GM23338 (cell line): ENCODE measurements around the gene DDA1. TPM values are rescaled to one million over a fixed set of nuclear protein-coding genes. Genes with fewer than 3 reads are reported as not detected.
"Not testable (repeated sequence)": the region's sequence is repeated elsewhere in the genome, so short reads cannot be mapped to it uniquely, and the experiment has no call there.

Experiments used
- ATAC-seq: fragments of 200-7000 bp; cut with Tn5 transposase; 3 replicates; pipeline ENCODE4 v1.9.1; 2020
- DNase-seq: peaks from one replicate; pipeline ENCODE4 v3.0.0-alpha.2; 2015; ENCODE audit warnings: low spot score
- H2AFZ ChIP-seq: fragments of 200-600 bp; sonication (generic); 2 replicates; pipeline ENCODE4 v1.8.0; 2016; ENCODE audit warnings: antibody characterized with exemption, mild to moderate bottlenecking, moderate library complexity
- H3F3A ChIP-seq: fragments of 200-600 bp; sonication (generic); replicated peaks from 2 replicates; pipeline ENCODE4 v1.8.0; 2017; ENCODE audit warnings: antibody characterized with exemption, mixed run types, low read depth
- H3K27ac ChIP-seq: fragments of 200-600 bp; sonication (generic); 2 replicates; pipeline ENCODE4 v1.6.1; 2016; ENCODE audit warnings: low read depth
- H3K27me3 ChIP-seq: fragments of 200-600 bp; sonication (generic); 2 replicates; pipeline ENCODE4 v1.8.0; 2016; ENCODE audit warnings: mild to moderate bottlenecking, mixed run types, moderate library complexity; ENCODE audit not compliant: insufficient read depth
- H3K36me3 ChIP-seq: fragments of 200-600 bp; sonication (generic); 2 replicates; pipeline ENCODE4 v1.8.0; 2016; ENCODE audit warnings: mild to moderate bottlenecking; ENCODE audit not compliant: insufficient read depth
- H3K4me1 ChIP-seq: fragments of 200-600 bp; sonication (generic); 2 replicates; pipeline ENCODE4 v1.8.0; 2016; ENCODE audit warnings: mild to moderate bottlenecking, moderate library complexity; ENCODE audit not compliant: insufficient read depth
- H3K4me2 ChIP-seq: fragments of 200-600 bp; sonication (generic); 2 replicates; pipeline ENCODE4 v1.7.1; 2017; ENCODE audit warnings: mixed run types
- H3K4me3 ChIP-seq: fragments of 200-600 bp; sonication (generic); 2 replicates; pipeline ENCODE4 v1.6.1; 2016; ENCODE audit warnings: mixed run types
- H3K79me2 ChIP-seq: fragments of 200-600 bp; sonication (generic); replicated peaks from 2 replicates; pipeline ENCODE4 v1.8.0; 2017; ENCODE audit warnings: mild to moderate bottlenecking; ENCODE audit not compliant: insufficient read depth
- H3K9me2 ChIP-seq: fragments of 200-600 bp; sonication (generic); 2 replicates; pipeline ENCODE4 v1.8.0; 2017; ENCODE audit not compliant: insufficient read depth
- H4K20me1 ChIP-seq: fragments of 200-600 bp; sonication (generic); replicated peaks from 2 replicates; pipeline ENCODE4 v1.8.0; 2017; ENCODE audit warnings: mild to moderate bottlenecking; ENCODE audit not compliant: insufficient read depth
- H3K27ac Mint-ChIP-seq: 2 replicates; pipeline ENCODE4 v1.8.0; 2020; ENCODE audit warnings: inconsistent platforms, mild to moderate bottlenecking, moderate library complexity, mixed read lengths
- H3K27me3 Mint-ChIP-seq: 3 replicates; pipeline ENCODE4 v1.8.0; 2022; ENCODE audit warnings: low read depth, mild to moderate bottlenecking, moderate library complexity, mixed read lengths, inconsistent platforms; ENCODE audit not compliant: insufficient read depth, poor library complexity
- H3K36me3 Mint-ChIP-seq: 3 replicates; pipeline ENCODE4 v1.8.0; 2021; ENCODE audit warnings: low read depth, mild to moderate bottlenecking, inconsistent platforms, moderate library complexity, mixed read lengths
- H3K4me1 Mint-ChIP-seq: 3 replicates; pipeline ENCODE4 v1.8.0; 2020; ENCODE audit warnings: mild to moderate bottlenecking, inconsistent platforms, mixed read lengths
- H3K4me3 Mint-ChIP-seq: 3 replicates; pipeline ENCODE4 v1.8.0; 2021; ENCODE audit warnings: moderate library complexity, mild to moderate bottlenecking, inconsistent platforms, mixed read lengths
- H3K9me3 Mint-ChIP-seq: 3 replicates; pipeline ENCODE4 v1.8.0; 2020; ENCODE audit warnings: moderate library complexity, mild to moderate bottlenecking, inconsistent platforms, mixed read lengths
- CREB1 ChIP-seq: fragments of 250-450 bp; sonication (Bioruptor Pico); IDR thresholded peaks from 2 replicates; pipeline ENCODE4 v1.5.0; 2020; ENCODE audit warnings: low read depth, mild to moderate bottlenecking, moderate library complexity
- EZH2 ChIP-seq: fragments of 200-600 bp; sonication (generic); IDR thresholded peaks from one replicate; pipeline ENCODE4 v1.8.0; 2017; ENCODE audit warnings: antibody characterized with exemption, mild to moderate bottlenecking, low read depth; ENCODE audit not compliant: unreplicated experiment
- EZH2phosphoT487 ChIP-seq: fragments of 200-600 bp; sonication (generic); IDR thresholded peaks from one replicate; pipeline ENCODE4 v1.8.1; 2018; ENCODE audit warnings: antibody characterized with exemption; ENCODE audit not compliant: unreplicated experiment
- JUNB ChIP-seq: IDR thresholded peaks from one replicate; pipeline ENCODE4 v1.6.1; 2016; ENCODE audit warnings: antibody characterized with exemption; ENCODE audit not compliant: unreplicated experiment
- NANOG ChIP-seq: IDR thresholded peaks from 2 replicates; pipeline ENCODE4 v1.6.1; 2016; ENCODE audit warnings: antibody characterized with exemption, borderline replicate concordance
- POLR2AphosphoS5 ChIP-seq: IDR thresholded peaks from 2 replicates; pipeline ENCODE4 v1.6.1; 2016; ENCODE audit warnings: antibody characterized with exemption, low read depth
- STAT1 ChIP-seq: IDR thresholded peaks from one replicate; pipeline ENCODE4 v1.6.1; 2016; ENCODE audit warnings: antibody characterized with exemption; ENCODE audit not compliant: unreplicated experiment
- ZNF114 ChIP-seq: fragments of 250-450 bp; sonication (Bioruptor Pico); IDR thresholded peaks from 2 replicates; pipeline ENCODE4 v1.5.0; 2020; ENCODE audit warnings: mild to moderate bottlenecking, moderate library complexity
- ZNF331 ChIP-seq: fragments of 250-450 bp; sonication (Bioruptor Pico); IDR thresholded peaks from 2 replicates; pipeline ENCODE4 v1.5.0; 2020; ENCODE audit warnings: low read depth, mild to moderate bottlenecking, moderate library complexity
- polyA plus RNA-seq: library from polyadenylated mRNA; unstranded; fragments of >200 nt; fragmentation: Nextera tagmentation; extraction: Ambion mirVana; gene quantifications from 2 replicates; pipeline ENCODE4 v1.2.1, GENCODE V29; 2016
- total RNA-seq: library from RNA; depleted of rRNA; stranded (reverse); fragments of >200 nt; shearing (Covaris generic); gene quantifications from 2 replicates; pipeline ENCODE4 v1.2.3, GENCODE V29; 2014
- TF ChIP-seq, protein P1 (sequence below): IDR thresholded peaks from 2 replicates; pipeline ENCODE4 v1.6.1; 2016; ENCODE audit warnings: antibody characterized with exemption
- TF ChIP-seq, protein P2 (sequence below): IDR thresholded peaks from one replicate; pipeline ENCODE4 v1.6.1; 2018; ENCODE audit warnings: antibody characterized with exemption; ENCODE audit not compliant: unreplicated experiment
- TF ChIP-seq, protein P3 (sequence below), 2 experiments: fragments of 200-600 bp in 1 of 2; sonication (generic) in 1 of 2; conservative IDR thresholded peaks; 2 replicates each; pipeline versions ENCODE4 v1.5.1 to v1.6.1; 2016 to 2017; ENCODE audit warnings: antibody characterized with exemption in 2 of 2, low read depth in 2 of 2, mild to moderate bottlenecking in 2 of 2, moderate library complexity in 1 of 2

DDA1 gene
- total and polyA plus RNA-seq, 2 experiments from 2014 or later = 34.6 to 107 TPM

DNA sequence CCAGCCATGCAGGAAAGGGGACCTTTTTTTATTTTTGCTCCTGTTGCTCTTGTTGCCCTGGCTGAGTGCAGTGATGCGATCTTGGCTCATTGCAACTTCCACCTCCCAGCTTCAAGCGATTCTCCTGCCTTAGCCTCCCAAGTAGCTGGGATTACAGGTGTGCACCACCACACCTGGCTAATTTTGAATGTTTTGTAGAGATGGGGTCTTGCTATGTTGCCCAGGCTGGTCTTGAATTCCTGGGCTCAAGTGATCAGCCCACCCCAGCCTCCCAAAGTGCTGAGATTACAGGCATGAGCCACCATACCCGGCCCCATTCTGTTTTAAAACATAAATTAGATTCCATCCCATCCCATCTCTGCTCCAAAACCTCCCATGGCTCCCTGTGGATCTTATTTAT is 34.5 kb upstream of the DDA1 start:
- not testable (repeated sequence) for H3K27ac ChIP-seq, H3K27ac Mint-ChIP-seq, H3K9me3 Mint-ChIP-seq, H3K4me2 ChIP-seq, H3K4me3 Mint-ChIP-seq, H3K4me1 ChIP-seq, H3K9me2 ChIP-seq, H3K27me3 Mint-ChIP-seq, ATAC-seq, H3K4me1 Mint-ChIP-seq, H3K79me2 ChIP-seq, H4K20me1 ChIP-seq, H2AFZ ChIP-seq, DNase-seq, H3K27me3 ChIP-seq, H3K4me3 ChIP-seq
- peaks cover 15% of the 10 kb centered on the region for H3F3A ChIP-seq
- H3K36me3 ChIP-seq = peaks cover 16% of the 10 kb centered on the region
- H3K36me3 Mint-ChIP-seq = peaks cover 70% of the 10 kb centered on the region

- Histone ChIP-seq H2AFZ (no peak overlapping the region), H3F3A (peaks cover 15% of the 10 kb centered on the region), H3K27me3 (no peaks in the 10 kb centered on the region), H3K9me2 (no peaks in the 10 kb centered on the region), H4K20me1 (no peaks in the 10 kb centered on the region), H3K4me2 (no peak overlapping the region), H3K79me2 (no peaks in the 10 kb centered on the region), H3K27ac (no peak overlapping the region), H3K4me1 (no peaks in the 10 kb centered on the region), H3K4me3 (no peak overlapping the region), H3K36me3 (peaks cover 12% of the 10 kb centered on the region)
- Mint-ChIP-seq H3K27ac (no peak overlapping the region), H3K4me1 (no peaks in the 10 kb centered on the region), H3K36me3 (peaks cover 62% of the 10 kb centered on the region), H3K4me3 (no peak overlapping the region), H3K27me3 (peaks cover 9% of the 10 kb centered on the region), H3K9me3 (no peaks in the 10 kb centered on the region)
- no peak for DNase-seq
- TF ChIP-seq STAT1 (no peak), EZH2phosphoT487 (no peak)
- ATAC-seq = no peak
Observed at GRCh38 chr19:17275441-17276175, 33.8 kb upstream of the DDA1 start.

DNA sequence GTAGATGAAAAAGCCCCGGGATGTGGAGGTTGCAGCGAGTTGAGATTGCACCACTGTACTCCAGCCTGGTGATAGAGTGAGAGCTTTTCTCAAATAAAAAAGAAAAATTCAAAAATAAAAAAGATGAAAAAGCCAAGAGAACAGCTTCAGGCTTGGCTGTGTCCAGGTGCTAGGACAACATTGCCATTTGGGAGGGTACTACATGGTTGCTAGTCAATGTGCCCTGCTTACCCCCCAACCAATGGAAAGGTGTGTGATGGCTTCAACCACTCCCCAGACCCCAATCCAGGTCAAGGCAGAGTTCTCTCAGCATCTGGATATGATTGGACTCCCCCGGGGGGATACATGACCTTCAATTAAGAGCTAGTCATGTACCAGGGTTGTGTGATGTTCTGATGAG is 29.9 kb upstream of the DDA1 start:
- H3K4me3 Mint-ChIP-seq = no peak overlapping the region
- ATAC-seq (no peak), DNase-seq (no peak)
- H3K9me2 ChIP-seq = no peaks in the 10 kb centered on the region
- no peaks in the 10 kb centered on the region for H3K4me1 ChIP-seq
- peaks cover 10% of the 10 kb centered on the region for H3K36me3 ChIP-seq
- H3K27ac Mint-ChIP-seq = no peak overlapping the region
- no peak overlapping the region for H2AFZ ChIP-seq
- H3F3A ChIP-seq = peaks cover 22% of the 10 kb centered on the region
- peaks cover 52% of the 10 kb centered on the region for H3K36me3 Mint-ChIP-seq
- H3K27me3 ChIP-seq = peaks cover 6% of the 10 kb centered on the region; the same call in 1 of the 2 replicates
- H3K4me2 ChIP-seq = no peak overlapping the region
- H3K4me1 Mint-ChIP-seq = peaks cover 2% of the 10 kb centered on the region; the same call in 2 of the 3 replicates
- peaks cover 4% of the 10 kb centered on the region; the same call in 1 of the 2 replicates for H4K20me1 ChIP-seq
- H3K79me2 ChIP-seq = no peaks in the 10 kb centered on the region
- peaks cover 9% of the 10 kb centered on the region for H3K27me3 Mint-ChIP-seq
- no peak overlapping the region for H3K27ac ChIP-seq
- no peaks in the 10 kb centered on the region for H3K9me3 Mint-ChIP-seq
- no peak overlapping the region for H3K4me3 ChIP-seq
- TF ChIP-seq, protein P1, sequence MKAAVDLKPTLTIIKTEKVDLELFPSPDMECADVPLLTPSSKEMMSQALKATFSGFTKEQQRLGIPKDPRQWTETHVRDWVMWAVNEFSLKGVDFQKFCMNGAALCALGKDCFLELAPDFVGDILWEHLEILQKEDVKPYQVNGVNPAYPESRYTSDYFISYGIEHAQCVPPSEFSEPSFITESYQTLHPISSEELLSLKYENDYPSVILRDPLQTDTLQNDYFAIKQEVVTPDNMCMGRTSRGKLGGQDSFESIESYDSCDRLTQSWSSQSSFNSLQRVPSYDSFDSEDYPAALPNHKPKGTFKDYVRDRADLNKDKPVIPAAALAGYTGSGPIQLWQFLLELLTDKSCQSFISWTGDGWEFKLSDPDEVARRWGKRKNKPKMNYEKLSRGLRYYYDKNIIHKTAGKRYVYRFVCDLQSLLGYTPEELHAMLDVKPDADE = no peak
- TF ChIP-seq, protein P2, sequence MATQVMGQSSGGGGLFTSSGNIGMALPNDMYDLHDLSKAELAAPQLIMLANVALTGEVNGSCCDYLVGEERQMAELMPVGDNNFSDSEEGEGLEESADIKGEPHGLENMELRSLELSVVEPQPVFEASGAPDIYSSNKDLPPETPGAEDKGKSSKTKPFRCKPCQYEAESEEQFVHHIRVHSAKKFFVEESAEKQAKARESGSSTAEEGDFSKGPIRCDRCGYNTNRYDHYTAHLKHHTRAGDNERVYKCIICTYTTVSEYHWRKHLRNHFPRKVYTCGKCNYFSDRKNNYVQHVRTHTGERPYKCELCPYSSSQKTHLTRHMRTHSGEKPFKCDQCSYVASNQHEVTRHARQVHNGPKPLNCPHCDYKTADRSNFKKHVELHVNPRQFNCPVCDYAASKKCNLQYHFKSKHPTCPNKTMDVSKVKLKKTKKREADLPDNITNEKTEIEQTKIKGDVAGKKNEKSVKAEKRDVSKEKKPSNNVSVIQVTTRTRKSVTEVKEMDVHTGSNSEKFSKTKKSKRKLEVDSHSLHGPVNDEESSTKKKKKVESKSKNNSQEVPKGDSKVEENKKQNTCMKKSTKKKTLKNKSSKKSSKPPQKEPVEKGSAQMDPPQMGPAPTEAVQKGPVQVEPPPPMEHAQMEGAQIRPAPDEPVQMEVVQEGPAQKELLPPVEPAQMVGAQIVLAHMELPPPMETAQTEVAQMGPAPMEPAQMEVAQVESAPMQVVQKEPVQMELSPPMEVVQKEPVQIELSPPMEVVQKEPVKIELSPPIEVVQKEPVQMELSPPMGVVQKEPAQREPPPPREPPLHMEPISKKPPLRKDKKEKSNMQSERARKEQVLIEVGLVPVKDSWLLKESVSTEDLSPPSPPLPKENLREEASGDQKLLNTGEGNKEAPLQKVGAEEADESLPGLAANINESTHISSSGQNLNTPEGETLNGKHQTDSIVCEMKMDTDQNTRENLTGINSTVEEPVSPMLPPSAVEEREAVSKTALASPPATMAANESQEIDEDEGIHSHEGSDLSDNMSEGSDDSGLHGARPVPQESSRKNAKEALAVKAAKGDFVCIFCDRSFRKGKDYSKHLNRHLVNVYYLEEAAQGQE = no peak
- no peak for TF ChIP-seq JUNB
- TF ChIP-seq, protein P3, sequence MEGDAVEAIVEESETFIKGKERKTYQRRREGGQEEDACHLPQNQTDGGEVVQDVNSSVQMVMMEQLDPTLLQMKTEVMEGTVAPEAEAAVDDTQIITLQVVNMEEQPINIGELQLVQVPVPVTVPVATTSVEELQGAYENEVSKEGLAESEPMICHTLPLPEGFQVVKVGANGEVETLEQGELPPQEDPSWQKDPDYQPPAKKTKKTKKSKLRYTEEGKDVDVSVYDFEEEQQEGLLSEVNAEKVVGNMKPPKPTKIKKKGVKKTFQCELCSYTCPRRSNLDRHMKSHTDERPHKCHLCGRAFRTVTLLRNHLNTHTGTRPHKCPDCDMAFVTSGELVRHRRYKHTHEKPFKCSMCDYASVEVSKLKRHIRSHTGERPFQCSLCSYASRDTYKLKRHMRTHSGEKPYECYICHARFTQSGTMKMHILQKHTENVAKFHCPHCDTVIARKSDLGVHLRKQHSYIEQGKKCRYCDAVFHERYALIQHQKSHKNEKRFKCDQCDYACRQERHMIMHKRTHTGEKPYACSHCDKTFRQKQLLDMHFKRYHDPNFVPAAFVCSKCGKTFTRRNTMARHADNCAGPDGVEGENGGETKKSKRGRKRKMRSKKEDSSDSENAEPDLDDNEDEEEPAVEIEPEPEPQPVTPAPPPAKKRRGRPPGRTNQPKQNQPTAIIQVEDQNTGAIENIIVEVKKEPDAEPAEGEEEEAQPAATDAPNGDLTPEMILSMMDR (conservative IDR thresholded peaks at IDR 0.05; ENCODE audit: low read depth in 2 of 2) = no peak
- no peak for TF ChIP-seq CREB1
- TF ChIP-seq ZNF114 (CRISPR knock-in tag) = no peak
- no peak for TF ChIP-seq NANOG
- TF ChIP-seq ZNF331 (CRISPR knock-in tag) = no peak
- TF ChIP-seq EZH2 = no peak
- TF ChIP-seq POLR2AphosphoS5 = no peak
